HG03354 (cell line): ENCODE measurements around the gene LRRC43.

ENCODE experiments used
- ATAC-seq: cut with Tn5 transposase; IDR thresholded peaks from one replicate; pipeline ENCODE4 v1.9.1; 2021; ENCODE audit warnings: mild to moderate bottlenecking; ENCODE audit not compliant: unreplicated experiment, poor library complexity, severe bottlenecking

The LRRC43 gene

GRCh38 chr12:122182887-122183587 is at the start of gene LRRC43:
Gene LRRC43, plus strand, starts transcription at chr12:122183123. Its CDS starts 22 bp downstream, at chr12:122183145.
- ATAC-seq = no peak

- ATAC-seq = no peak
Observed at GRCh38 chr12:122133192-122133950, 49.6 kb upstream of the LRRC43 start.

DNA sequence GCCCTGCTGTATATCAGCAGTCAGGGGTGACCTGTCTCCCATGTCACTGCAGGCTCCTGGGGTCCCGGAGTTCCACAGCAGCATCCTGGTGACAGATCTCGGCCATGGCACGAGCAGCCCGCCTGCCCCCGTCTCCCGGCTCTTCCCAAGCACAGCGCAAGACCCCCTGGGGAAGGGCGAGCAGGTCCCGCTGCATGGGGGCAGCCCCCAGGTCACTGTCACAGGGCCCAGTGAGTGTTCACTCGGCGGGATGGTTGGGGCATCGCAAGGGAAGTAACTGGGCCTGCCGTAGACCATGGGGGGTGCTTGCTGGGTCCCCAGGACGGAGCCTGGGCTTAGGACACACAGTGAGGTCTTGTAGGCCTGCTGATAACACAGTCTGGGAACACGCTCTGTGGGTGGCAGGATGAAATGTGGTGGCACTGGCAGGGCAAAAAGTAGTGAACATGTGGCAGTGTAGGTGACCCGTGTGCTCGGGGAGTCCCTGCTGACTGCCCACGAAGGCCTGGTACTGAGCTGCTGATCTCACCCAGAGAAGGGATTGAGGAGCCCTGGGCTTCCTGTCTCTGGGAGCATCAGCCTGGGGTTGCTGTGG is 47.4 kb upstream of the LRRC43 start:
- no peak for ATAC-seq

DNA sequence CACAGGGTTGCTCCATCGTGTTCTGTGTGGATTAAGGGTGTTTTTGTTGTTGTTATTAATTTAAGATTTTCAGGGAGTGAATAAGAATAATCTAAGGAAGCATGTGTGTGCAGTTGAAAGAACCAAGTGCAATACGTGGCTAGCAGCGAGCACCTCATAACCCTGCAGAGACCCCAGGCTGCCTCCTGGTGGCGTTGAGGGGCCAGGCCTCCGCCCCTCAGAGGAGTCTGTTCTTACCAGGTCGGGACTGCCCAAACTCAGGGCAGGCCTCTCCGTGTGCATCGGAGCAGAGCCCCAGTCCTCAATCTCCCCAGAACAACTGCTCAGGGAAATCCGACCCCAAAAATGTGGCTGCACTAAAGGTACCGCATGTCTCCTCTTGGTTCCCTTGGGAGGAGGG is 45.7 kb upstream of the LRRC43 start:
- no peak for ATAC-seq

DNA sequence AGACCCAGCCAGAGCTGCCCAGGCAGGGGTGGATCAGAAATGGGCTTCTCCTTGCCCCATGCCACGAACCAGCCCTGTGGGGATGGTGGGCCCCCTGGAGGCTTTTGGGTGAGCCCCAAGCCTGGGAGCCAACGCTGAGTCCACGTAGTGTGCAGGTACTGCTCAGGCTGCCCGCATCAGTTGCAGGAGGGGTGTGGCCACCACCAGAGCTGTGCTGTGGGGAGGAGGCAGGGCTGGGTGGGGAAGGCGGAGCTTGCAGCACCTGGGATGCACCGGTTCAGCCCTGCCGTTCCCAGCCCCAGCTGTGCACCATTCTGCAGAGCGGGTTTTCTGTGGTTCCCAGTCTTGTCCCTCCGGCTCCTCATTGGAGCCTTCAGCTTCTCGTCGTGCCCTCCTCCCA is 45.2 kb upstream of the LRRC43 start:
- ATAC-seq = no peak

- ATAC-seq = no peak
Observed at GRCh38 chr12:122138181-122138580, 44.7 kb upstream of the LRRC43 start.

GRCh38 chr12:122138616-122139015 is 44.3 kb upstream of the LRRC43 start:
- no peak for ATAC-seq

DNA sequence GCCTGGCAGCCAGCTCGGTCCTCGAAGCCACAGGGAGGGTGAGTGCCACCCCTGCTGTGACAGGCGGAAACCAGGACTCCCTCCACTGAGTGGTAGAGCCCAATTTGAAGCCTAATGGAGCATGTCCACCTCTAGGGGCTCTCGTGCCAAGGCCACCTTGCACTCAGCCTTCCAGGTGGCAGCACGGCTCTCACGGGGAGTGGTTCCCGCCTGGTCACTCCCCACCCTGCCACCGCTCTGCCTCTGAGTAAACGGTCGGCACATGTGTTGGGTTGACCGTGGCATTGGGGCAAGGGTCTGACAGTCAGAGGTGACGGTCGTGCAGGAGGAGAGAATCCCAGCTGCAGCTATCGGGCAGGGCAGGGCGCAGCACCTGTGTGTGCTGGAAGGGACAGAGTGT is 43.7 kb upstream of the LRRC43 start:
- no peak for ATAC-seq

DNA sequence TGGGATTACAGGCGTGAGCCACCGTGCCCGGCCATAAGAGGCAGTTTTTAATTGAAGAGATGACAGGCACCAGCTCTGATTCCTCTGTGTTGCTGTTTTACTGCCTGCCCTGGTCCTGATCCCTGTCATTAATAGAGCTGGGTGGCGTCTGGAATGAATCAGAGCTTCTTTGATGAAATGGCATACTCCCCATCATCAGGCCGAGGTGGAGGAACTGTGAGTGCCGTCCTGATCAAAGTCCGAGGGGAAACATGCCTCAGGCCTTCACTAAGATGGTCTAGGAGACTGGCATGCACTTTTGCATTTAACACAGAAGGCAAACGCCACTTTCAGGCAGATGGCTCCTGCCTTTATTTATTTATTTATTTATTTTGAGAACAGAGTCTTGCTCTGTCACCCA is 43.0 kb upstream of the LRRC43 start:
- no peak for ATAC-seq

- no peak for ATAC-seq
Observed at GRCh38 chr12:122140467-122141257, 42.3 kb upstream of the LRRC43 start.

DNA sequence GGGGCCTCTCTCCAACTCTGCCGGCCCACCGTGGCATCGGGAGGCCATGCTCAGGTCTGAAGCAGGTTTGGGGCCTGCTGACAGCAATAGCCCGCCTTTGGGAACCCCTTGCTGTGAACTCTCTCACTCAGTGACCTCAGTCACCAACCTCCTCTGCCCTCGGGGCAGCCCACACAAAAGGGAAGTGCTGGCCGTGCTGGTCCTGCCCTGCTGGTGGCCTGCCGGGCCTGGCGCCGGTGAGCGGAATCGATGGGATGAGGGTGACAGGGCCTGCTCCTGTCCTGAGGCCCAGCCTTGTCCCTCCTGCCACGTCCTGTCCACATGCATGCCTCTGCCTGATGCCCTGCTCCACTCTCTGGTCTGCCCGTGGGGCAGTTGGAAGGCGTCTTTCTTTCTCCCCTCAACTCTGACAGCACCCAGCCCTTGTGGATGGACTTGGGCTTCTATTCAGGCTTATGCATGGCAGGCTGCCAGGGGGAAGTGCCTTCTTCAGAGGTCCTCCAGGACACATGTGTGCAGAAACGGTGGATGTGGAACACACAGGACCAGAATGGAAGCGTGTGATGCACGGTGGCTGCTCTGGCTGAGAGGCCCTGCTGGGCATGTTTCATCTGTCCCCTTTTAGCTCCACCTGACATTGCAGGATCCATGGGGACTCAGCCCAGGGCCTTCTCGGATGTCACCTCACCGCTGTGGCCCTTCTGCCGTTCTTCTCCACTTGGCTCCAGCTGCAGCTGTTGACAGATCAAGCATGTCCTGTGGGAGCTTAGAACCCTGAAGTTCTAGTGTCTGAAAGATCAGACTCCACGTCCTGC is 40.8 kb upstream of the LRRC43 start:
- ATAC-seq = no peak

DNA sequence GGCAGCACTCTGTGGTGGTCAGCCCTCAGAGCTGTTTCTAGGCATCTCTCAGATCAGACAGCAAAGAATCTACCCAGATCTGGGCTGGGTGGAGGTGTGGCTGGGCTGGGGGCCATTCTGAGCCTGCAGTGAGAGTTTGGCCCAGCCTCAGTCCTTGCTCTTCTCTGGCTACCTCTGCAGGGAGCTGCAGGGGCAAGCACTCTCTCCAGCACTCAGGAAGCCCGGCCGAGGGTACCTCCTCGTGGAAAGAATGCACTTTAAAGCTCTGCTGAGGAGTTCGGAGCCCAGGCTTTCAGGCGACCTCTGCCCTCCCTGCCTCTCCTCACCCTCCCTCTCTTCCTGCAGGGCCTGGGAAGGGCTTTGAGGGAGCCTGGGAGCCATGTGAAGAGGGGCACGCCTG is 40.1 kb upstream of the LRRC43 start:
- ATAC-seq = no peak

DNA sequence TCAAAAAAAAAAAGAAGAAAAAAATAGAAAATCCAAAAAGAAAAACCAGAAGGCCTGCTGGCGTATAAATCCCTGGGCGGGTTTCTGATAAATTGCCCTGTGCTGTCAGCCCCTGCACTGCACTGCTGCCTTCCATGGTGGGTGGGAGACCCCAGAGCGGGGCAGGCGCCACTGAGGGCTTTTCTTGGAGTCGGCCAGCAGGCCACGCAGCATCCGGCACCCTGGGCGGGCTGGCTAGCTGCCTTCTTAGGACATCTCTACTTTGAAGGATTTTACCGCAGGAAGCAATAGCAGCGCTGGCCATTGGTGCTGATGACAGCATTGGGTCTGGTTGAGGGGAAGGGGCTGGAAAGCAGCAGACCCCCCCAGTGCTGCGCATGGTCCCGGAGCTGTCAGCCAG is 38.0 kb upstream of the LRRC43 start:
- ATAC-seq = no peak

DNA sequence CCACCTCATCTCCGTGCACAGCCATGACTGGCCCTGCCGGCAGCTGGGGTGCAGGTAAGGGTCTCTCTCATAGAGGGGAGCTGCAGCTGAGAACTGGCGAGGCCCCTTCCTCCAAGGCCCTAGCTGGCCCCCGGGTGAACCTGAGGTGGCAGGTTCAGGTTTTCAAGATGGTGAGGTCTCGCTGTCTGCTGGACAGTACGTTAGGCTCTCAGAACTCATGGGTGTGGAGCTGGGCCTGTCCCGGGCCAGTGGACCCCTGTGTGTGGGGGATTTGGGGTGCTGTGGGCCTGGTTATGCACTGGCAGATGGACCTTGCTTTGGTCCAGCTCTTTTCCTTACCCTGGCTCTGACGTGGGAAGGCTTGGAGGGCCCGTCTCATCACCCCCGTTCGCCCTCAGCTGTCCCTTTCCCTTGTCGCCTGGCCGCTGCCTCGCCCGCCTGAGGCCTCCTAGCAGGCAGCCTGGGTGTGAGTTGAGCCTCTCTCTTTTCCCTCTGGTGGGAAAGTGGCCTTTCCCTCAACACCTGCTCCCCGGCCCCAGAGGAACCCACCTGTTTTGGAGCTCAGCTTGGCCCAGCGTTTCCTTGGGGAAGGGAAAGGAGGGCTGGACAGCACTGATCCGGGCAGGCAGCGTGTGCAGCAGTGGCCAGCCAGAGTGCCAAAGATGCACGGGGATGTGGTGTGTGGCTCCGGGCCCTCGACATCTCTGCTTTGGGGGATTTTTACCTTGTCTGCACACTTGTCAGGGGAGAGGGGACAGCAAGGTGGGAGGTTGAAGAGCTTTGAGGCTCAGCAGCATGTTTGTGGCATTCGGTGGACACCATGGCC is 37.2 kb upstream of the LRRC43 start:
- ATAC-seq = no peak

DNA sequence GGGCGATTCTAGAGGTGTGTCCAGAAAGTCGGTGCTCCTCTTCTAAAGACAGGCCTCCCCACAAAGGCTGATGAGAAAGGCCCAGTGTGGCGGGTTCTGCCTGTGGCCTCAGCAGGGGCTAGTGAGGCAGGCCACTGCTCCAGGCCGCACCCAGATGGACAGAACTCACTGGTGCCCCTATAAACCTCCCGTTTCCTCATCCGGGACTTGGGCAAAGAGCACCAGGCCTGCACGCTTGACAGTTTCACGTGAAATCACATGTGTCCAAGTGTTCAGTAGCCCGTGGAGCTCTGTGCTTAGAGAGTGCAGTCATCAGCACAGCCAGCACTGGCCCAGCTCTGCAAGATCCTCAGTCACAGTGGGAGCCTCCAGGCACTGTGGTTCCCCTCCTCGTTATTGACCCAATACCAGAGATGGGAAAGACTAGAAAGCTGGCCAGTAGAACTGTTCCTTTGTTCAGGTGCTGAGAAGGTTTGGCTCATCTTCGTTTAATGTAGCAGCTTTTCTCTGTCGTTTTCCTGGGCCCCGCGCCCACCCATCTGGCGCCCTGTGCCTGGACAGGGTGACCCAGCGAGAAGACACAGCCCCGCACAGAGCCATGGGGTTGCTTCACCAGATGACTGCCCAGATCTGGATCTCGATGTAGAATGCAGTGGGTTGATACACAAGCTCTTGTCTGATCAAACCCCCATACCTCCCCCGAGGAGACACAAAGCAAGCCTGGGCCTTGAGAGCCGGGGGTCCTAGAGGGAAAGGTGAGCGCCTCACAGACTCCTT is 35.2 kb upstream of the LRRC43 start:
- ATAC-seq = no peak

DNA sequence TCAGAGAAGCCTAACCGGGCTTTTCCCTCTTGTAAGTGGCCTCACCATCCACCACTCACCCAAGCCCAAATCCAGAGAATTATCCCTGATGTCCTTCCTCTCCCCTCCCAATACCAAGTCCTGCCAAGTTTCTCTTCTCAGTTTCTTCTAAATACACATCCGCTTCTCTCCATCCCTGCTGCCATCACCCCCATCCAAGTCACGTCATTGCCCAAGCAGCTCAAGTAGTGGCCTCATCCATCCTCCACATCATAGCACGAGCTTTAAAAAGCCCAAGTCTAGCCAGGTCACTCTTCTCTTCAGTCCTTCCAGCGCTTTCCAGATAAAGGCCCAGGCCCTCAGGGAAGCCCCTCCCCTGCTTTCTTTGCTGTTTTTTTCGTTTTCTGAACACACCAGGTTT is 34.3 kb upstream of the LRRC43 start:
- no peak for ATAC-seq

DNA sequence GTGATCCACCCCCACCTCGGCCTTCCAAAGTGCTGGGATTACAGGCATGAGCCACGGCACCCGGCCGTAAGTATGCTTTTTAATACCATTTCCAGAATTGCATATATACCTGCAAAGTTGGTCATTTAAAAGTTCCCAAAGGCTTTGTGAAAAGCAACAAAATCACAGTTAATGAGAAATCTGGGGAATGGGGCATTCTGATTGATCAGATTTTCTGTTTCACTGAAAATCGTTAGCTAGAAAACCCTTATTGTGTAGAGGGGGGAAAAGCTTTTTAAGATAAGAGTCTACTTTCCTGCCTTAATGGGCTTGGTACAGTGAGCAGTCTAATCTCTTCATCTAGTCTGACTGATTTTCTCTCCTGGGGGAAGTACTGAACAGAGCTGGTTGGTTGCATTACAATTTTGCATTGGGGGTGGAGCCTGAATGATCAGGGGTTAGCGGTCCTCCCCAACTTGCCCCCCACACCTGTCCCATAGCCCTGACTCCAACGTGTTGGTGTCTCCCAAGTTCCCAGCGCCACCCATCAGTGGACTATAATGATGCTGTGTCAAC is 32.7 kb upstream of the LRRC43 start:
- no peak for ATAC-seq

GRCh38 chr12:122152754-122153153 is 30.2 kb upstream of the LRRC43 start:
- no peak for ATAC-seq
